Neuronal stem cell (in vitro differentiated cells): Measurements from ENCODE around the gene AK1.

Source experiments
- DNase-seq: peaks from one replicate; pipeline ENCODE4 v3.0.0-alpha.2; 2013; ENCODE audit warnings: low spot score
- H2AFZ ChIP-seq: one replicate; pipeline ENCODE4 v1.6.1; 2013; ENCODE audit warnings: mild to moderate bottlenecking, low read length, inconsistent platforms
- H2AK5ac ChIP-seq: 2 replicates; pipeline ENCODE4 v1.6.1; 2013; ENCODE audit warnings: low read depth, mild to moderate bottlenecking, inconsistent platforms, low read length, moderate library complexity, mixed read lengths
- H2BK120ac ChIP-seq: 2 replicates; pipeline ENCODE4 v1.6.1; 2013; ENCODE audit warnings: low read depth, mild to moderate bottlenecking, inconsistent platforms, low read length, moderate library complexity, mixed read lengths
- H2BK12ac ChIP-seq: one replicate; pipeline ENCODE4 v1.6.1; 2013; ENCODE audit warnings: low read length, inconsistent platforms
- H2BK15ac ChIP-seq: 2 replicates; pipeline ENCODE4 v1.6.1; 2013; ENCODE audit warnings: mild to moderate bottlenecking, low read length, inconsistent platforms, mixed read lengths
- H2BK5ac ChIP-seq: one replicate; pipeline ENCODE4 v1.6.1; 2013; ENCODE audit warnings: inconsistent platforms, mild to moderate bottlenecking, low read length, moderate library complexity
- H3K14ac ChIP-seq: one replicate; pipeline ENCODE4 v1.6.1; 2013; ENCODE audit warnings: low read length, inconsistent platforms
- H3K18ac ChIP-seq: 2 replicates; pipeline ENCODE4 v1.6.1; 2013; ENCODE audit warnings: low read length, inconsistent platforms
- H3K23ac ChIP-seq: 2 replicates; pipeline ENCODE4 v1.6.1; 2013; ENCODE audit warnings: low read depth, mild to moderate bottlenecking, mixed read lengths, low read length, inconsistent platforms; ENCODE audit not compliant: poor library complexity
- H3K27ac ChIP-seq: replicated peaks from 3 replicates; pipeline ENCODE4 v1.5.1; 2013; ENCODE audit warnings: low read length, inconsistent platforms
- H3K27me3 ChIP-seq, 3 experiments: 2 replicates each; pipeline ENCODE4 v1.6.1; 2013; ENCODE audit warnings: low read length in 3 of 3, mild to moderate bottlenecking in 2 of 3, inconsistent platforms in 1 of 3, low read depth in 1 of 3, mixed read lengths in 1 of 3, moderate library complexity in 1 of 3; ENCODE audit not compliant: control insufficient read depth in 3 of 3, insufficient read depth in 3 of 3
- H3K36me3 ChIP-seq, 2 donors: replicated peaks in 1 of 2; 2 replicates each; pipeline ENCODE4 v1.6.1; 2013; ENCODE audit warnings: low read length in 2 of 2; ENCODE audit not compliant: control insufficient read depth in 2 of 2, insufficient read depth in 2 of 2
- H3K4ac ChIP-seq: 2 replicates; pipeline ENCODE4 v1.6.1; 2013; ENCODE audit warnings: inconsistent platforms, mild to moderate bottlenecking, low read length, moderate library complexity
- H3K4me1 ChIP-seq, 2 donors: 1 replicate in 1 of 2; 2 replicates in 1 of 2; pipeline ENCODE4 v1.6.1; 2013; ENCODE audit warnings: low read length in 2 of 2, low read depth in 1 of 2; ENCODE audit not compliant: control insufficient read depth in 2 of 2, insufficient read depth in 1 of 2
- H3K4me2 ChIP-seq: one replicate; pipeline ENCODE4 v1.6.1; 2013; ENCODE audit warnings: mild to moderate bottlenecking, low read length, inconsistent platforms; ENCODE audit not compliant: insufficient read depth, poor library complexity, severe bottlenecking
- H3K4me3 ChIP-seq, 2 donors: 2 replicates each; pipeline ENCODE4 v1.5.1; 2013; ENCODE audit warnings: low read length in 2 of 2, mild to moderate bottlenecking in 2 of 2, inconsistent platforms in 1 of 2, moderate library complexity in 1 of 2
- H3K79me1 ChIP-seq: one replicate; pipeline ENCODE4 v1.6.1; 2013; ENCODE audit warnings: low read depth, mild to moderate bottlenecking, inconsistent platforms, low read length, moderate library complexity
- H3K9ac ChIP-seq: one replicate; pipeline ENCODE4 v1.6.1; 2013; ENCODE audit warnings: mild to moderate bottlenecking, low read depth, low read length, inconsistent platforms; ENCODE audit not compliant: poor library complexity
- H3K9me3 ChIP-seq, 2 donors: replicated peaks in 1 of 2; 2 replicates each; pipeline versions ENCODE3 to v1.6.1; 2013; ENCODE audit warnings: low read length in 2 of 2, mild to moderate bottlenecking in 2 of 2, inconsistent platforms in 1 of 2, low read depth in 1 of 2, mixed read lengths in 1 of 2, moderate library complexity in 1 of 2; ENCODE audit not compliant: control insufficient read depth in 2 of 2, insufficient read depth in 1 of 2
- H4K8ac ChIP-seq: one replicate; pipeline ENCODE4 v1.6.1; 2013; ENCODE audit warnings: low read depth, mild to moderate bottlenecking, inconsistent platforms, low read length, moderate library complexity
- H4K91ac ChIP-seq: one replicate; pipeline ENCODE4 v1.6.1; 2013; ENCODE audit warnings: low read length, low read depth, mild to moderate bottlenecking, inconsistent platforms; ENCODE audit not compliant: poor library complexity
- WGBS, 2 donors: extraction: QIAGEN DNeasy Blood & Tissue Kit; methylation state at CpG; one replicate each; pipeline ENCODE4 v1.1.7; 2013; ENCODE audit warnings: missing lambda C conversion rate in 2 of 2, mixed read lengths in 1 of 2; ENCODE audit not compliant: insufficient read length in 2 of 2, insufficient replicate concordance in 1 of 2; ENCODE audit errors: extremely low coverage in 2 of 2; 5-methylcytosine and 5-hydroxymethylcytosine counted together

The AK1 gene

DNA sequence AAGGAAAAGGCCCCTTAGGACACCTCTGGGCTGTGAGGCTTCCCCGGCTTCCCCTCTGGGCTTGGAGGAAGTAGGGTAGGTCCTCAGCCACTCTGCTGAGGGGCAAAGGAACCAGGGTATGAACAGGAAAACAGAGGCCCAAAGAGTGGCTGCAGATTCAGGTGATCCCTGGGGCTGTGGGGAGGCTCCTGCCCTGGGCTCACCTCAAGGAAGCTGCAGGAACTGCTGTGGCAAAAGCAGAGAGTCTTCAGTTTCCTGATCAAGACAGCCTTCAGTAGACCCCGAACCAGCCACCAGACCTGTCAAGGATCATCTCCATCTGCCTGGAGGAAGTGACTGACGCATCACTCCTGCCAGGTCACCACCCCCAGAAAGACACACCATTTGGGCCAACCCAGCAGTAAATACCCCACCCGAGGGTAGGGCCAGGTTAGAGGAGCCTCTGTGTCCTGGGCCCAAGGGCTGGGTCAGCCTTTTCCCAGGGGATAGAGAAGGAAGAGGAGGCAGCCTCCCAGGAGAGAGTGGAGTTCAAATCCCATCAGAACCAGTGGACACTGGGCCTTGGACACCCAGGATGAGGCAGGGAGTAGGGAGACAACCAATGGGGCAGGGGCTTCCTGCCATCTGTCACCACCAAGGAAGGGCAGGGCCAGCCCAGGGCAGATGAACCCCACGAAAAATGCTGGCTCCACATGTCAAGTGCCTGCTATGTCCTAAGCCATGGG is 27.7 kb upstream of the AK1 start:
- no peak overlapping the region for H3K27ac ChIP-seq
- peaks cover 8 to 21% of the 10 kb centered on the region in 2 donors for H3K4me1 ChIP-seq
- no peak overlapping the region for H2BK15ac ChIP-seq
- DNase-seq: no peak
- no CpG with 5 or more reads among the region's 5 CpGs for WGBS, 2 donors
- no peaks in the 10 kb centered on the region for H3K27me3 ChIP-seq
- H2BK5ac ChIP-seq: no peak overlapping the region
- H3K14ac ChIP-seq: no peak overlapping the region
- H3K9me3 ChIP-seq: no peaks in the 10 kb centered on the region
- H3K9ac ChIP-seq: no peak overlapping the region
- no peaks in the 10 kb centered on the region for H3K36me3 ChIP-seq
- H3K4ac ChIP-seq: peak overlapping the region; percentile 24
- H2BK120ac ChIP-seq: no peak overlapping the region
- H3K4me2 ChIP-seq: no peak overlapping the region
- peak overlapping the region; percentile 58 for H2AK5ac ChIP-seq
- H4K8ac ChIP-seq: no peak overlapping the region
- H3K23ac ChIP-seq: peak overlapping the region; percentile 8
- no peak overlapping the region for H4K91ac ChIP-seq
- H2AFZ ChIP-seq: no peak overlapping the region
- peak overlapping the region; percentile 30 for H3K18ac ChIP-seq
- peaks cover 4% of the 10 kb centered on the region for H3K79me1 ChIP-seq
- no peak overlapping the region for H3K4me3 ChIP-seq
- no peak overlapping the region for H2BK12ac ChIP-seq

- no peak overlapping the region for H2BK12ac ChIP-seq
- no peaks in the 10 kb centered on the region for H3K9me3 ChIP-seq
- H4K8ac ChIP-seq: no peak overlapping the region
- H2AFZ ChIP-seq: peak overlapping the region; percentile 57
- H3K18ac ChIP-seq: peak overlapping the region; percentile 13
- H2BK5ac ChIP-seq: no peak overlapping the region
- no peak overlapping the region for H3K4me3 ChIP-seq
- peak overlapping the region; percentile 8 for H3K23ac ChIP-seq
- no peak overlapping the region for H3K9ac ChIP-seq
- no peaks in the 10 kb centered on the region for H3K27me3 ChIP-seq
- no peak overlapping the region for H4K91ac ChIP-seq
- H3K4me2 ChIP-seq: no peak overlapping the region
- H3K27ac ChIP-seq: no peak overlapping the region
- peak overlapping the region; percentile 4 for H2BK15ac ChIP-seq
- no peaks in the 10 kb centered on the region for H3K36me3 ChIP-seq
- DNase-seq: no peak
- H3K4ac ChIP-seq: peak overlapping the region; percentile 24
- H2BK120ac ChIP-seq: no peak overlapping the region
- peak overlapping the region; percentile 58 for H2AK5ac ChIP-seq
- peaks cover 4% of the 10 kb centered on the region for H3K79me1 ChIP-seq
- WGBS, 2 donors: no CpG with 5 or more reads among the region's 12 CpGs
- H3K14ac ChIP-seq: no peak overlapping the region
- H3K4me1 ChIP-seq: peaks cover 10 to 24% of the 10 kb centered on the region in 2 donors
Observed at GRCh38 chr9:127904561-127905003, 27.1 kb upstream of the AK1 start.

- H2BK12ac ChIP-seq: no peak overlapping the region
- H3K9me3 ChIP-seq: no peaks in the 10 kb centered on the region
- peak overlapping the region; percentile 68 for H3K23ac ChIP-seq
- peak overlapping the region; percentile 57 for H2AFZ ChIP-seq
- H4K91ac ChIP-seq: no peak overlapping the region
- no peak overlapping the region for H3K14ac ChIP-seq
- no peaks in the 10 kb centered on the region for H3K27me3 ChIP-seq
- H3K79me1 ChIP-seq: peaks cover 3% of the 10 kb centered on the region
- H2BK120ac ChIP-seq: no peak overlapping the region
- H2BK5ac ChIP-seq: no peak overlapping the region
- no peaks in the 10 kb centered on the region for H3K36me3 ChIP-seq
- H3K4ac ChIP-seq: no peak overlapping the region
- WGBS, 2 donors: no CpG with 5 or more reads among the region's 17 CpGs
- H2BK15ac ChIP-seq: peak overlapping the region; percentile 4
- H2AK5ac ChIP-seq: peak overlapping the region; percentile 78
- H3K9ac ChIP-seq: no peak overlapping the region
- no peak overlapping the region for H3K27ac ChIP-seq
- peaks cover 10 to 25% of the 10 kb centered on the region in 2 donors for H3K4me1 ChIP-seq
- H3K4me3 ChIP-seq: no peak overlapping the region
- no peak overlapping the region for H4K8ac ChIP-seq
- no peak overlapping the region for H3K4me2 ChIP-seq
- H3K18ac ChIP-seq: peak overlapping the region; percentile 74
- no peak for DNase-seq
Observed at GRCh38 chr9:127903557-127904475, 26.3 kb upstream of the AK1 start.
